ENCODE data around the gene PACRG.

DNA sequence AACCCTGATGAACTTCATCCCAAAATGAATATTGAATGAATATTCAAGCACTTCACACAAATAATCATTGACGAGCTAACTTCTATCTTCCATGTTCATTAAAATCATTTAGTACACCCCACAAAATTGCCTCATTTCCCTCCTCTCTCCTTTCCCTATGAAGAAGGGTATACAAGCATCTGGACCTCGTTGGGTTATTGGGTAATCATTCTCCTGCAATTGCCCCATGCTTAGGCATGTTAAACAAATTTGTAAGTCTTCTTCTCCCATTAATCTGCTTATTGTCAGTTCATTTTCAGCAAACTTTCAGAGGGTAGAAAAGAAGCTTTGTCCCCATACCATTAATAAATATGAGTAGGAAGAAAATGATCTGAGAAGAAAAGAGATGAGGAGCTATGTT is 27.8 kb upstream of the PACRG start:
- TF ChIP-seq TAF1 (IDR thresholded peaks at IDR 0.05; ENCODE audit: borderline replicate concordance, low read depth, low read length) (no peak), POLR2A (IDR thresholded peaks at IDR 0.05; ENCODE audit: low read depth, low read length) (no peak), POLR2AphosphoS5 (IDR thresholded peaks at IDR 0.05; ENCODE audit: low read depth, low read length) (no peak)

Data from GM12892 (cell line).